Cardiac fibroblast (primary cell): ENCODE data around the gene ZBTB8A.
A peak's percentile ranks its signal among the peaks of the same experiment; 100 is the strongest.

ENCODE experiments used
- DNase-seq, 2 donors: peaks; one replicate each; pipeline versions ENCODE4 v3.0.0 to v3.0.0-alpha.2; 2010; ENCODE audit warnings: low read depth in 2 of 2
- H3K4me3 ChIP-seq, 2 donors: replicated peaks in 1 of 2; 1 replicate in 1 of 2; 2 replicates in 1 of 2; pipeline ENCODE4 v1.5.1; 2011; ENCODE audit warnings: low read depth in 2 of 2, low read length in 2 of 2, mild to moderate bottlenecking in 2 of 2, moderate library complexity in 1 of 2
- CTCF ChIP-seq: IDR thresholded peaks from one replicate; pipeline ENCODE4 v1.5.1; 2011; ENCODE audit warnings: low read depth, mild to moderate bottlenecking, low read length, inconsistent platforms

ZBTB8A gene

GRCh38 chr1:32600034-32600433, 60.8 kb downstream of the ZBTB8A start:
- no peak overlapping the region for H3K4me3 ChIP-seq
- TF ChIP-seq CTCF = no peak
- DNase-seq = no peak

GRCh38 chr1:32605711-32606424, 66.6 kb downstream of the ZBTB8A start:
- no peak overlapping the region for H3K4me3 ChIP-seq
- TF ChIP-seq CTCF = no peak
- no peak for DNase-seq

GRCh38 chr1:32606565-32607371, 67.5 kb downstream of the ZBTB8A start:
- no peak for DNase-seq
- TF ChIP-seq CTCF = no peak
- H3K4me3 ChIP-seq = no peak overlapping the region

DNA sequence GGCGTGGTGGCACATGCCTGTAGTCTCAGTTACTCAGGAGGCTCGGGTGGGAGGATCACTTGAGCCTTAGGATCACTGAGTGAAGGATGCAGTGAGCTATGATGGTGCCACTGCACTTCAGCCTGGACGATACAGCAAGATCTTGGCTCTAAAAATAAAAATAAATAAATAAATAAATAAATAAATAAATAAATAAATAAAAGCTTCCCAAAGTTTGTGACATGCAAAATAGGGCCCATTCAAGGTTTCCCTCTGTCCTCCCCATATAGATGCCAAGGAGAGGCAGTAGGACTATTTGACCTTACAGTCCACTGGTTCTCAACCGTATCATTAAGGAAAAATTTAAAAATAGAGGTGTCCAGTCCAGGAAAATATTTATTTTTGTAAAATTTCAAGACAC, 70.0 kb downstream of the ZBTB8A start:
- no peak for DNase-seq
- no peak overlapping the region for H3K4me3 ChIP-seq
- TF ChIP-seq CTCF = no peak

- peak overlapping the region; percentile 54 to 60 for H3K4me3 ChIP-seq
- DNase-seq = no peak
- no peak for TF ChIP-seq CTCF
Measured at GRCh38 chr1:32611859-32612188, 72.6 kb downstream of the ZBTB8A start.

DNA sequence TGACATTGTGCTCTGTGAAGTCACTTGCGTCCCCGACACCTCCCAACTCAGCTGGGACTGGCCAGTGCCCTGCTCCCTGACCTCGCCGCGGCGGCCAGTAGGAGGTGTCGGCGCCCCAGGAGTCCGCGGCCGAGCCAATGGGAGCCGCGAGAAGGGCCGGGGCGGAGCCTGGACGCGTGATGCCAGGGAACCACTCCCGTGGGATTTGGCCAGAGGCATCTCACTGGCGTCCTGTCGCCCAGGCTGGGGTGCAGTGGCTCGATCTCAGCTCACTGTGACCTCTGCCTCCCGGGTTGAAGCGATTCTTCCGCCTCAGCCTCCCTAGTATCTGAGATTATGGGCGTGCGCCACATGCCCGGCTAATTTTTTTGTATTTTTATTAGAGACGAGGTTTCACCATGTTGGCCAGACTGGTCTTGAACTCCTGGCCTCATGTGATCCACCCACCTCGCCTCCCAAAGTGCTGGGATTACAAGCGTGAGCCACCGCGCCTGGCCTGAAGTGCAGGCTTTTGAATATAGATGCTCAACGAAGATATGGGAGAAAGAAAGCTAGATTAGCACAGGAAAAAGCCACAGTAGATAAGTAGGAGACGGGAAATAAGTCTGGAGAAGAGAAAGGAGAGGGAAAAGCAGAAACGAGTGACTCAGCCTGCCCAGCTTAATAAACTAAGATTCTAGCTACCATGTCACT, 73.1 kb downstream of the ZBTB8A start:
- DNase-seq = peak; percentile 76 to 78
- peak; percentile 27 for TF ChIP-seq CTCF
- peak overlapping the region; percentile 54 to 60 for H3K4me3 ChIP-seq
